ENCODE data around the gene CDK2.

GRCh38 chr12:55973599-55974307 lies 7.1 kb downstream of the CDK2 start, which contains the start of gene RAB5B:
- TF ChIP-seq CTCF (IDR thresholded peaks at IDR 0.05) (peak; percentile 25 to 65 (median 46)), POLR2A (IDR thresholded peaks at IDR 0.05) (peak; percentile 93)
